Breast epithelium (tissue), 3 donors: Measurements from ENCODE around the gene MINDY4.

Experiments
- POLR2A ChIP-seq: fragments of 450-650 bp; IDR thresholded peaks from one replicate; pipeline ENCODE4 v1.6.1; 2016; ENCODE audit warnings: antibody characterized with exemption, mild to moderate bottlenecking, moderate library complexity
- TF ChIP-seq, protein P1 (sequence below), 3 donors: fragments of 450-650 bp; IDR thresholded peaks; one replicate each; pipeline ENCODE4 v1.5.1; 2016 to 2017; ENCODE audit warnings: antibody characterized with exemption in 3 of 3, mild to moderate bottlenecking in 3 of 3, moderate library complexity in 3 of 3

DNA sequence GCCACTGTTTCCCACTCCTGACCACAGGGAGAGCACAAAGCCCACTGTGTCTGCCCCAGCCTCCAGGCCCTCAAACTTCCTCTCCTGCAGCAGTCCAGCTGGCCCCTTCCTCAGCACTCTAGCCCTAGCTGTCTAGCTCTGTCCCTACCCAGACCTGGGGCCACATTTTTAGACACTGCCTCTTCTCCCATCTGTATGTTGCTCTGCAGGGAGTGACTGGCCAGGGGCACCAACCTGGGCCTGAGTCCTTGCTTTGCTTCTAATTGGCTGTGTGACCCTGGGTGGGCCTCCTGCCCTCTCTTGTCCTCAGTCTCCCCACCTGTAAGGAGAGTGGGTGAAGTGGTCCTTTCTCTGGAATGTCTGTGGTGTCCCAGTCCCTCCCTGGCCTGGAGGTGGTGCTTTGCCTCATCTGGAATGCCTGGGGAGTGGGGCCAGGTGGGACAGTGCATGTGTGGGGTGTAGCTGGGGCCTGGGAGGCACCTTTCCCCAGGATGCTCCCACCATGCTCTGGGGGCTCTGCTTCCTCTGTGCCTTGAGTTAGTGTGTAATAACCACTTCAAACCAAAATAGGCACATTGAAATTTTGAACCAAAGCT, 165.5 kb downstream of the MINDY4 start:
- TF ChIP-seq, protein P1, sequence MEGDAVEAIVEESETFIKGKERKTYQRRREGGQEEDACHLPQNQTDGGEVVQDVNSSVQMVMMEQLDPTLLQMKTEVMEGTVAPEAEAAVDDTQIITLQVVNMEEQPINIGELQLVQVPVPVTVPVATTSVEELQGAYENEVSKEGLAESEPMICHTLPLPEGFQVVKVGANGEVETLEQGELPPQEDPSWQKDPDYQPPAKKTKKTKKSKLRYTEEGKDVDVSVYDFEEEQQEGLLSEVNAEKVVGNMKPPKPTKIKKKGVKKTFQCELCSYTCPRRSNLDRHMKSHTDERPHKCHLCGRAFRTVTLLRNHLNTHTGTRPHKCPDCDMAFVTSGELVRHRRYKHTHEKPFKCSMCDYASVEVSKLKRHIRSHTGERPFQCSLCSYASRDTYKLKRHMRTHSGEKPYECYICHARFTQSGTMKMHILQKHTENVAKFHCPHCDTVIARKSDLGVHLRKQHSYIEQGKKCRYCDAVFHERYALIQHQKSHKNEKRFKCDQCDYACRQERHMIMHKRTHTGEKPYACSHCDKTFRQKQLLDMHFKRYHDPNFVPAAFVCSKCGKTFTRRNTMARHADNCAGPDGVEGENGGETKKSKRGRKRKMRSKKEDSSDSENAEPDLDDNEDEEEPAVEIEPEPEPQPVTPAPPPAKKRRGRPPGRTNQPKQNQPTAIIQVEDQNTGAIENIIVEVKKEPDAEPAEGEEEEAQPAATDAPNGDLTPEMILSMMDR (IDR thresholded peaks at IDR 0.05) = no peak
- no peak for TF ChIP-seq POLR2A
